ENCODE data around the gene COMMD6.

The COMMD6 gene

GRCh38 chr13:75481176-75482069 lies 56.2 kb downstream of the COMMD6 start:
- peak; percentile 37 for DNase-seq (ENCODE audit: low read depth, low spot score)
- TF ChIP-seq CTCF (IDR thresholded peaks at IDR 0.05; ENCODE audit: low read depth, low read length): no peak
- peak overlapping the region; percentile 76 for H3K4me3 ChIP-seq (ENCODE audit: low read depth, low read length)
- in situ Hi-C loops (cut with HindIII; ENCODE audit: low sequenced_read_pairs): no loop called here

- in situ Hi-C loops (cut with HindIII; ENCODE audit: low sequenced_read_pairs): no loop called here
- peak overlapping the region; percentile 76 for H3K4me3 ChIP-seq (ENCODE audit: low read depth, low read length)
- DNase-seq (ENCODE audit: low read depth, low spot score): peak; percentile 58
Observed at GRCh38 chr13:75480671-75481175, 56.9 kb downstream of the COMMD6 start.

DNA sequence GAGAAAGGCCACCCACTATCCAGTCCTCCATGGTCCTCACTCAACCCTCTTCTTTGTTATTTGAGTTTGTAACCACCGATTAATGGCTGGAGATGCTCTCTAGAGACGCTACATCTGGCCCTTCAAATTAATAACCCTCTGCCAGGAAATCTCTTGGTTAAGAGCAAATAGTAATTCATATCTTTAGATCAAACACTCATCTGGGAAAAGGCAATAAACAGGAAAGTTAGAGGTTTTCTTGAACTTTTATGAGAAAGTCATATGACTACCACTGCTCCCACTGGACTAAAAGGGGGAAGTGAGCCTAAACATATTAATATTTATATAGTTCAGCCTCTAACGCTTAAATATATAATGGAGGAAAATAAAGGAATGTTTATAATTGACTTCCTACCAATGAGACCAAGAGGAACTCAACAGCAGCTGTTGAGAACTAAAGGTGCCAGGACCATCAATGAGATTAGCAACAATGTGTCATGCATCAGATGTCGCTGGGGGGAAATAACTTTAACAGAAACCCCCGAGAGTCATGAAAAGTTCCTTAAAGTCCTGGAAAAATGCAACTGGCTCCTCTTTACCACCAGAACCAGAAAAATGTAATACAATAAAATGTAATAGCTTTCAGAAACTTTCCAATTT lies 58.4 kb downstream of the COMMD6 start:
- no peak overlapping the region for H3K4me3 ChIP-seq (ENCODE audit: low read depth, low read length)
- TF ChIP-seq CTCF (IDR thresholded peaks at IDR 0.05; ENCODE audit: low read depth, low read length): no peak
- in situ Hi-C loops (cut with HindIII; ENCODE audit: low sequenced_read_pairs): no loop called here
- no peak for DNase-seq (ENCODE audit: low read depth, low spot score)

More at GRCh38 chr13:75480671-75481175, 56.9 kb downstream of the COMMD6 start:
- no peak for TF ChIP-seq CTCF (IDR thresholded peaks at IDR 0.05; ENCODE audit: low read depth, low read length)

GRCh38 chr13:75478659-75479058 lies 59.0 kb downstream of the COMMD6 start:
- in situ Hi-C loops (cut with HindIII; ENCODE audit: low sequenced_read_pairs): no loop called here
- TF ChIP-seq CTCF (IDR thresholded peaks at IDR 0.05; ENCODE audit: low read depth, low read length): no peak
- H3K4me3 ChIP-seq (ENCODE audit: low read depth, low read length): no peak overlapping the region
- DNase-seq (ENCODE audit: low read depth, low spot score): no peak
